Stimulated activated CD4-positive, alpha-beta T cell treated with anti-CD3 and anti-CD28 coated beads, Interleukin-4, amount 100 ng/mL, for 4 hours (primary cell): ENCODE data around the gene WDR19.
"Not testable (repeated sequence)": the region's sequence is repeated elsewhere in the genome, so short reads cannot be mapped to it uniquely, and the experiment has no call there.

Experiments used
- DNase-seq, 2 experiments: peaks; one replicate each; pipeline ENCODE4 v3.0.0-alpha.2; 2020

WDR19 gene

GRCh38 chr4:39233783-39234182, 51.5 kb downstream of the WDR19 start:
- no peak for DNase-seq

GRCh38 chr4:39235021-39235420, 52.7 kb downstream of the WDR19 start:
- DNase-seq, result no peak

GRCh38 chr4:39235696-39236095, 53.4 kb downstream of the WDR19 start:
- no peak for DNase-seq

GRCh38 chr4:39237179-39237578, 54.9 kb downstream of the WDR19 start:
- no peak for DNase-seq

- DNase-seq, result no peak
Observed at GRCh38 chr4:39243462-39243861, 61.1 kb downstream of the WDR19 start.

GRCh38 chr4:39255266-39255665, 72.9 kb downstream of the WDR19 start:
- DNase-seq, result no peak

GRCh38 chr4:39255871-39256270, 73.5 kb downstream of the WDR19 start:
- no peak for DNase-seq

GRCh38 chr4:39256436-39256835, 74.1 kb downstream of the WDR19 start:
- DNase-seq, result no peak

GRCh38 chr4:39259571-39260330, 77.4 kb downstream of the WDR19 start:
- DNase-seq, result no peak

GRCh38 chr4:39263895-39264294, 81.6 kb downstream of the WDR19 start:
- DNase-seq, result no peak

- no peak for DNase-seq
Observed at GRCh38 chr4:39274503-39274902, 92.2 kb downstream of the WDR19 start.

- not testable (repeated sequence) for DNase-seq
Observed at GRCh38 chr4:39277661-39278060, 95.3 kb downstream of the WDR19 start.

- DNase-seq, result no peak
Observed at GRCh38 chr4:39278476-39278875, 96.1 kb downstream of the WDR19 start.

- DNase-seq, result no peak
Observed at GRCh38 chr4:39279416-39279815, 97.1 kb downstream of the WDR19 start.

GRCh38 chr4:39280770-39281169, 98.4 kb downstream of the WDR19 start:
- no peak for DNase-seq

GRCh38 chr4:39285111-39285795, 102.9 kb downstream of the WDR19 start:
- DNase-seq, result no peak

GRCh38 chr4:39285853-39286252, 103.5 kb downstream of the WDR19 start:
- DNase-seq, result no peak

GRCh38 chr4:39286263-39286662, 103.9 kb downstream of the WDR19 start:
- DNase-seq, result no peak

- DNase-seq, result no peak
Observed at GRCh38 chr4:39287223-39287622, 104.9 kb downstream of the WDR19 start.

GRCh38 chr4:39291686-39292085, 109.4 kb downstream of the WDR19 start:
- no peak for DNase-seq

GRCh38 chr4:39292433-39292832, 110.1 kb downstream of the WDR19 start:
- not testable (repeated sequence) for DNase-seq

GRCh38 chr4:39295784-39296183, 113.5 kb downstream of the WDR19 start:
- DNase-seq, result no peak

- DNase-seq, result no peak
Observed at GRCh38 chr4:39302901-39303300, 120.6 kb downstream of the WDR19 start.

GRCh38 chr4:39303871-39304270, 121.5 kb downstream of the WDR19 start:
- DNase-seq, result no peak

- no peak for DNase-seq
Observed at GRCh38 chr4:39304651-39305050, 122.3 kb downstream of the WDR19 start.
